DMS114 treated with DMSO at 0.1 percent for 48 hours (cell line): ENCODE results near the gene ZNF618.

Source experiments
- DNase-seq: peaks from one replicate; lab custom pipeline; 2025; ENCODE audit not compliant: unreplicated experiment; lab: John Stamatoyannopoulos, UW

Gene ZNF618

GRCh38 chr9:113998525-113999255 is 122.6 kb downstream of the ZNF618 start:
- DNase-seq: no peak

DNA sequence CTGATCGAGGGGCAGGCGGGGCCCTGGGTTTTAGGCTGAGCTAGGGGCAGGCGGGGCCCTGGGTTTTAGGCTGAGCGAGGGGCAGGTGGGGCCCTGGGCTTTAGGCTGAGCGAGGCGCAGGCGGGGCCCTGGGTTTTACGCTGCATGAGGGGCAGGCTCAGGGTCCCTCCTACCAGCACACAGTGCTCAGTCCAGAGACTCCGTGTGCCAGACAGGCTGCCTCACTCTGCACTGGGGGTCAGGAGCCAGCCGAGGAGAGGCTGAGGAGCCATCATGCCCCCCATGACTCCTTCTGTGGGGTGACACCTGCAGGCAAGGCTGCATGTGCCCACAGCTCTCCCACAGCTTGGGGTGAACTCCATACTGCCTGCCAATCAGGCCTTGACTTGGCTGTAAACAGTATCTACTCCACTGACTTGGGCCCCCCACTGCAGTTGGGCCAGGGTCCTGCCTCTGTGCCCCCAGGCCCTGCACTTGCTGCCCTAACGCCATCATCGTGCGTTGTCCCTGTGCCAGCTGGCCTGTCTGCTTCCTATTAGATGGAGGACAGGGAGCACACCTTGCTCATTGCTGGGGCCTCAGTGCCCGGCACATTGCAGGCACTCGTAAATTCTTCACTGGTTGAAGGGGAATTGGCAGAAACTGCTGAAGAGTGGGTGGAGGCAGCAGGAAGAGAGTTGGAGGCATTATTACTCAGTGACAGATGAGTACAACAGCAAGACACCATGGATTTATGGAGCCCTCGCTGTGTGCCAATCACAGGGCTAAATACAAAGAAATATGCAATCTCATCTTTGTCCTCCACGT is 123.3 kb downstream of the ZNF618 start:
- no peak for DNase-seq

DNA sequence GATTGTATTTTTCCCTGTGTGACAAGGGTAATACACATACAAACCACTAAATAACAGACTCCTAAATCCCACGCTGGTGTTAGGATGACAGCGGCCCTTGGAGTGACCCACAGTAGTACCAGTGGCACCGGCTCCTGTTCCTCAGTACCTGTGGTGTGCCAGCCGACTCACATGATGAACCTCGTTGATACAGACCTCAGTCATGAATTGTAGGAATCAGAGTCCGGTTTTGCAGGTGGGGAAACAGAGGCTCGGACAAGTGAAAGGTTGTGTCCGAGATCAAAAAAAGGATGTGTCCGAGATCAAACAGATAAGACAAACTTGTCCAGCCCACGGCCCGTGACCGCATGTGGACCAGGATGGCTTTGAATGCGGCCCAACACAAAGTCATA is 124.0 kb downstream of the ZNF618 start:
- DNase-seq: no peak

DNA sequence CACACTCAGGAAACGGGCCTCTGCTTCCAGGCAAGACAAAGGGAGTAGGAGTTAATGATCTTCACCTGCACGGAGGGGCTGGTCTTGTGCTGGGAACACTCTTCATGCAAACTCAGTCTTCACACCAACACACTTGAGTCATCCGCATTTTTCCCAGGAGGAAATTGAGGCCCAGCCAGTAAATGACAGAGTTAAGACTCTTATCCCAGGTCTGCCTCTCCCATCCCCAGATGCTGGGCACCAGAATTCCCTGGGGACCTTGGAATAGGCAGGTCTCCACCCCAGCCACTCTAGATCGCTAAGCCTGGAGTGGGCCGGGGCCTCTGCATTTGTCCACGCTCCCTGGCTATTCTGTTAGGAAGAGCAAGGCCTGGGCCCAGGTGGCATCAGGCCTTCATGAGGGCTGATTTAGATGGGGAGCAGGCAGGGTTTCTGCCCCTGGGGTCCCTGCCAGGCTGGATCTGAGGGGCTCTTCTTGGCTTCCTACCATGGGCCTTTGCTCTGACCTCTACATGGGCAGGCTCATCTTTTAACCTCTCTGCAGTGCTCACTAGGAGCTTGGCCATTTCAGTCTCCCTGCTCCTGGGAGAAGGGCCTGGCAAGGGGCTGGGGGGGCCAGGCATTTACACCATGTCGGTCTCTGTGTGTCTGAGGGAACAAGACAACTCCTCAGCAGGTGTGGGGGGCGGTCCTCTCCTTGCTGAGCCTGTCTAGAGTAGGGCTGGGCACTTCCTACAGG is 124.7 kb downstream of the ZNF618 start:
- DNase-seq: no peak

DNA sequence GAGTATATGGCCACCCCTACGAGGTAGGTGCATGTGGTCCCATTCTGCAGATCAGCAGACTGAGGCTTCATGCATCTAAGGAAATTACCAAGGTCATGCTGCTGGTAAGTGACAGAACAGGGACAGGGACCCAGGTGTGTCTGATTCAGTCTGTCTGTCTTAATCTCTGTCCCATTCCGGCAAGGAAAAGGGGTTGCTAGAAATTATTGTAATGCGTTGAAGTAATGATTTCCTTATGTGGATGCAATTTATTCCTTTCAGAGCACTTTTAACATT is 125.2 kb downstream of the ZNF618 start:
- no peak for DNase-seq

DNA sequence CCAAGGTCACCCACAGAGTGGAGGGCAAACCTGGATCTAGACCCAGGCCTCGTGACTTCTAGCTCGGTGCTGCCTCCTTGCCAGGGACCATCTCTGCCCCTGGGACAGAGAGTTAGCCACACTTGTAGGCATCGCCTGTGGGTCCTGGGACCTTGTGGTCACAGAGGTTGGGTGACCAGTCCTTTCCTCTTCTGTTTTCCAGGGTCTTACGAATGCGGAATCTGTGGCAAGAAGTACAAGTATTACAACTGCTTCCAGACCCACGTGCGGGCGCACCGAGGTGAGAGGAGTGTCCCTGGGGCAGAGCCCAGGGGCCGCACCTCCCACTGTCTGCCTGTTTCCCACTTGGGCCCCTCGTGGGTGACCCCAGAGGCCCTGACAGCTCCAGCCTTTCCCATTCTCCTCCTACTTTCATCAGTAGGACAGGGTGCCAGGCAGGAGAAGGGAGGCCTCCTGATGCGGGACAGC is 125.7 kb downstream of the ZNF618 start:
- DNase-seq: no peak

DNA sequence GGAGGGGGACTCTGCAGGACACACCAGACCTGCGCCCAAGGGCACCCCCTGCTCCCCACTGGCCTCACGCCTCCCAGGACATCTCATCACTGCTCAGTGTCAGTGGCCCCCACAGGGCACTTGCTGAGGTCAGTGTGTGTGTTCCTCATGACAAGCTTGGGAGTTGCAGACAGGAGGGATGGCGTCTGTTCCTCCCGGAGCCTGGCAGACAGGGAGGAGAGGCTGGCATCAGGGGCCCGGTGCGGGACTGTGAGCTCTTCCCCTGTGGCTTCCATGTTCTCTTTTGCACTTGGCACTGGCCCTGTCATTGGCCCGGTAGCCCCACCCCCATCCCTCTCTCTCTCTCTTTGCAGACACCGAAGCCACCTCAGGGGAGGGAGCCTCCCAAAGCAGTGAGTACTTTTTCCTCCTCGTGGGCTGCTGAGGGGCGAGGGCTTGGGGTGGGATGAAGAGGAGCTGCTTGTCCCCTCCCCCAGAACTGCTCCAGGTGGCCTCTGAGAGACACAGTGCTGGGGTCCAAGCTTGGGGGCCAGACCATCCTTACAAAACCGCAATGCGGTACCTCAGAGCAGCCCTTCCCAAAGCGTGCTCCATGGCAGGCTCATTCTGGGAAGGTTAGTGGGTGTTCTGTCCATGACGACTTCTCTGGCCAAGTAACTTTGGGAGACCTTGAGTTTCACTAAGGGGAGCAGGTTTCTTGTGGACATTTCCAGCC is 126.3 kb downstream of the ZNF618 start:
- DNase-seq: no peak

DNA sequence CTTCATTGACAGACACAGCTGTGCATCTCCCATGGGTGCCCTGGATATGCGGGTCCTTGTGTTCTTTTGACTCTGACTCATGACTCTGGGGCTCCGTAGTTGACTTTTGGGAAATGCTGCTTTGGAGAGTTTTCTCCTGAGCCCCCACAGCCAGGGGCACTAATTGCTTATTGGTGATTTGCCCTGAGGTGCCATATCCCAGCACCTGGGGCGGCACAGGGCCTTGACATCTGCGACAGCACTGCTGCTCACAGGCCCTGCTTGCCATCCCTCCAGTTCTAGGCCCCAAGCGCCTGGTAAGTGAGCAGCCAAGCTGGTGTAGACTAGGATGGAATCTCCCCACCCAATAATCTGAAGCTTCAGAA is 126.9 kb downstream of the ZNF618 start:
- no peak for DNase-seq

- no peak for DNase-seq
Measured at GRCh38 chr9:114003351-114003750, 127.2 kb downstream of the ZNF618 start.

DNA sequence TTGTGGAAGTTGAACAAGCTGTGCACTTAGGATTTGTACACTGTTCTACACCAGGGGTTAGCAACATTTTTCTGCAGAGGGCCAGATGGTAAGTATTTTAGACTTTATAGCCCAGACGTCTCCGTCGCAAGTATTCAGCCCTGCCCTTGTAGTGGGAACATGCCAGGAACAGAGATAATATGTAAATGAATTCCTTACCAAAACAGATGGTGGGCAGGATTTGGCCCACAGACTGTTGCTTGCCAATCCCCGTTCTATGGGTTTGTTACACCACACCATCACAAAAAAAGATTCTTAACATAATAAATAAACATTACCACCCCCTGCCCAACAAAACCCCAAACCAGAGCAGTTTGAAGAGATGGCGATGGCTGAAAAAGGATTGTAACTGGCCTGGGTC is 127.6 kb downstream of the ZNF618 start:
- DNase-seq: no peak

- no peak for DNase-seq
Measured at GRCh38 chr9:114004221-114004716, 128.2 kb downstream of the ZNF618 start.

DNA sequence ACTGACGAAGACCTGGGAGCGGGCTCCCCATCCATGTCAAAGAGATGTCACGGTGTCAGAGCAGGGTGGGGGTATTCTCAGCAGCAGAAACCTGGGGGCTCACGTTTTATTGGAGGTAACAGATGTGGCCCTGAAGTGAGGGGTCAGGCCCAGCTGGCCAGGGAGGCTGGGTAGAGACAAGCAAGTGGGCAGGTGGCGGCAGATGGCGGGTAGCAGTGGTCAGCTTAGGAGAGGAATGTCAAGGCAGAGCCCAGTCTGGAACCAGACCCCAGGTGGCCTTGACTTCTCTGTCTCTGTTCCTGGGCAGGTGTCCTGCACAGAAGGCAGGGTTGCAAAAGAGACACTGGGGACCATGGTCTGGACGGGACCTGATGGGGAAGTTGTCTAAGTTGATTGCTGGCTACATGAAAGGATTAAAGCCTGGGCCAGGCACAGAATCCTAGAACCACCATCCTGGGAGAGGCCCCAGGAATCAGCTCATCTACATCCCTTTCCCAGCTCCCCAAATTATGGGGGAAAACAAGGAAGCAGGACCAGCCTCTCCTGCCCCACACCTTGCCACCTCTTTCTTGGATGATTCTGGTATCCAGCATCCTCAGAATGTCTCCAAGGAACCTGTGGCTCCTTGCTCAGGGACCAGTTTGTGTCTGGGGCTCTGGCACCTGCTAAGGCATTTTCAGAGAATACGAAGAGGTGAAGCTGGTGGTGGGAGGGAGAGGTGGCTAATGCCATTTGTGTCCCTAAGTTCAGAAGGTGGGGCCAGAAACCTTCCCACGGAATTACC is 129.5 kb downstream of the ZNF618 start:
- DNase-seq: no peak

- no peak for DNase-seq
Measured at GRCh38 chr9:114006155-114006550, 130.0 kb downstream of the ZNF618 start.

DNA sequence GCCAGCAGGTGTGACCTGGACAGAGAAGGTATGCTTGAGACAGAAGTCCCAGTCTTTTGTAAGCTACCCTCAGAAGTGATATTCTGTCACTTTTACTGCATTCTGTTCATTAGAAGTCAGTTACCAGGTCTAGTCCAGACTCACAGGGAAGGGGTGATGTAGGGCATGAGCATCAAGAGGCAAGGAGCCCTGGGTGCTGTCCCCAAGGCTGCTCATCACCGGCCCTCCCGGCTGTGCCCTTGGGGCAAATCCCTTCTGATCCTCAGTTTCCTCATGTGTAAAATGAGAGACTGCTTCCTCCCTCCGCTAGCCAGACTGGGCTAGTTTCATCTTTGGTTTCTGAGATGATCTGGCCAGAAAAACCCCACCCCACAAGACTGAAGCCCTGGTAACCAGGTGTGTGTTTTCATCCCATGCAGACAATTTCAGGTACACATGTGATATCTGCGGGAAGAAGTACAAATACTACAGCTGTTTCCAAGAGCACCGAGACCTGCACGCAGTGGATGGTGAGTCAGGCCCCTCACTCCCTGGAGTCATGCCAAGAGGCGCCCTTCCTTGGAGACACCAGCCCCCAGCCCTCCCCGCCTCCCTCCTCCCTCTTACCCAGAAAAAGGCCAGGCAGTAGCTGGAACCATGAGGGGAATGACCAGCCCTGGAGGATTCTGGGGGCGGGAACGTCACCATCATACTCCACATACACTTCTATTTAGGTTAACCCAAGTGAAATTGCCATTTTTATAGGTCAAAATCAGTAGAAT is 131.0 kb downstream of the ZNF618 start:
- no peak for DNase-seq

- DNase-seq: no peak
Measured at GRCh38 chr9:114007991-114008666, 132.0 kb downstream of the ZNF618 start.

- no peak for DNase-seq
Measured at GRCh38 chr9:114008667-114009410, 132.7 kb downstream of the ZNF618 start.

GRCh38 chr9:114011313-114011712 is 135.2 kb downstream of the ZNF618 start:
- no peak for DNase-seq

GRCh38 chr9:114012126-114012525 is 136.0 kb downstream of the ZNF618 start:
- DNase-seq: no peak
